Spleen (tissue), 7 donors: ENCODE results near the gene EIF3F.

Experiments used
- POLR2A ChIP-seq, 3 donors: fragments of 450-650 bp; IDR thresholded peaks; one replicate each; pipeline ENCODE4 v1.5.1; 2017; ENCODE audit warnings: antibody characterized with exemption in 3 of 3, mild to moderate bottlenecking in 1 of 3
- TF ChIP-seq, protein P1 (sequence below), 11 experiments: fragments of 200-600 bp in 7 of 11; fragments of 450-650 bp in 4 of 11; sonication (generic) in 4 of 11; IDR thresholded peaks in 8 of 11; conservative IDR thresholded peaks in 3 of 11; 1 replicate in 7 of 11; 2 replicates in 4 of 11; pipeline versions ENCODE4 v1.4.0 to v1.8.0; 2016 to 2021; ENCODE audit warnings: antibody characterized with exemption in 11 of 11, inconsistent platforms in 4 of 11, mild to moderate bottlenecking in 1 of 11
- donor health status: DM: no; HTN: no; CAD: no; lungs with moderate emphysema.
- donor health status: DM: no; HTN: no; CAD: no.
- donor health status: DM: no; HTN: no; CAD: no.

GRCh38 chr11:8043756-8044155 is 56.6 kb downstream of the EIF3F start:
- TF ChIP-seq POLR2A (IDR thresholded peaks at IDR 0.05): no peak
- TF ChIP-seq, protein P1, sequence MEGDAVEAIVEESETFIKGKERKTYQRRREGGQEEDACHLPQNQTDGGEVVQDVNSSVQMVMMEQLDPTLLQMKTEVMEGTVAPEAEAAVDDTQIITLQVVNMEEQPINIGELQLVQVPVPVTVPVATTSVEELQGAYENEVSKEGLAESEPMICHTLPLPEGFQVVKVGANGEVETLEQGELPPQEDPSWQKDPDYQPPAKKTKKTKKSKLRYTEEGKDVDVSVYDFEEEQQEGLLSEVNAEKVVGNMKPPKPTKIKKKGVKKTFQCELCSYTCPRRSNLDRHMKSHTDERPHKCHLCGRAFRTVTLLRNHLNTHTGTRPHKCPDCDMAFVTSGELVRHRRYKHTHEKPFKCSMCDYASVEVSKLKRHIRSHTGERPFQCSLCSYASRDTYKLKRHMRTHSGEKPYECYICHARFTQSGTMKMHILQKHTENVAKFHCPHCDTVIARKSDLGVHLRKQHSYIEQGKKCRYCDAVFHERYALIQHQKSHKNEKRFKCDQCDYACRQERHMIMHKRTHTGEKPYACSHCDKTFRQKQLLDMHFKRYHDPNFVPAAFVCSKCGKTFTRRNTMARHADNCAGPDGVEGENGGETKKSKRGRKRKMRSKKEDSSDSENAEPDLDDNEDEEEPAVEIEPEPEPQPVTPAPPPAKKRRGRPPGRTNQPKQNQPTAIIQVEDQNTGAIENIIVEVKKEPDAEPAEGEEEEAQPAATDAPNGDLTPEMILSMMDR (IDR thresholded peaks at IDR 0.05 in 8 of 11, conservative IDR thresholded peaks at IDR 0.05 in 3 of 11): no peak
